CD4-positive, alpha-beta T cell treated with Interferon alpha-2 for 1 hour (primary cell): Measurements from ENCODE around the gene RXFP2.
A peak's percentile ranks its signal among the peaks of the same experiment; 100 is the strongest.

Experiments used
- DNase-seq, 2 donors: peaks; one replicate each; pipeline ENCODE4 v3.0.0-alpha.2; 2020 to 2022

The RXFP2 gene

DNA sequence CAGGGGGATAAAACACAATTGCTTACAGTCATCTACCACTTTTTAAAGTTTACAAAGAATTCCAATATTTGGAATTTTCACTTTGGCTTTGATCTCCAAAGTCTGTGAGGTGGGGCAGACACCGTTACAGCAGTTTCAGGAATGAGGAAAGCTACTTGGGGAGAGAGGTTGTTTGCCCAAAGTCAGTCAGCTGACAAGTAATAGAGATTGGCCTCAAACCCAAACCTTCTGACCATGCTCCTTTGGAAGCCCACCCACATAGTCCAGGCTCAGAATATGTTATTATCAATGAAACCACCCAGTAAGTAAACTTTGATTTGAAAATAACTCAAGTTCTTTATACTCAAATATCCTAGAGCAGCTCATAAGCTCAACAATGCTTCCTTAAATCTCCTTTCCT is 29.0 kb downstream of the RXFP2 start:
- DNase-seq = no peak

DNA sequence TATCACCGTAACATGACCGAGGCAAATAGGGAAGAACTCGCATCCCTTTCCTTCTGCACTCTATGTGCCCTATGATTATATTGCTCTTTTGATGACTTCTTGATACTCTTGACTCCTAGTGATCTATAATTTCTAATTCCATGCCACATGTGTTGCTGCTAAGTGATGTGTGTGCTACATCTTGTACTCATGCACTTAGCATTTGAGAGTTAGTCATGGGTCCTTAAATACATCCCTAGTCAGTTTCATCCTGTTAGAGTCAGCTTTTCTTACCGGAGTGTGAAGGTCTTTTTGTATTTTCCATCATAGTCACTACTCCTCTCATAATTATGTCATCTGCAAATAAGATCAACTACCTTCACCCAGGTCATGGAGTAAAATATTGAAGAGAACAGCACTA is 30.2 kb downstream of the RXFP2 start:
- DNase-seq = no peak

DNA sequence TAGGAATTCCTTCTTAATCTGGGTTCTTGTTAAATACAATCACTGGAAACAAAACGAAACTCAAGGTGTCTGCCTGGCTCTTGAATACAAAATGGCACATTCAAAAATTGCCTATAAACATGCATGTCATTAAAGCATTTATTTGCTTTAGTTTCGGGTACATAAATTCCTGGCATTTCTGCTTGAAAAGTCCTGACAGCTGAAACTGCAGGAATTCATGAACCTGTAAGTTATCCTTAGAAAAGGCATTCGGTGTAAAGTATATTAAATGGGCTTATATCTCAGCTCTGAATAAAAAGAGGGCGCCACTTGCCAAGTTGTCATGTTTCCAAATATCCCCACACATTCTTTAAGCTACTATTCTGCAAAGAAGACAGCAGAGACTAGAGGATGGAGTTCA is 32.9 kb downstream of the RXFP2 start:
- DNase-seq = no peak

DNA sequence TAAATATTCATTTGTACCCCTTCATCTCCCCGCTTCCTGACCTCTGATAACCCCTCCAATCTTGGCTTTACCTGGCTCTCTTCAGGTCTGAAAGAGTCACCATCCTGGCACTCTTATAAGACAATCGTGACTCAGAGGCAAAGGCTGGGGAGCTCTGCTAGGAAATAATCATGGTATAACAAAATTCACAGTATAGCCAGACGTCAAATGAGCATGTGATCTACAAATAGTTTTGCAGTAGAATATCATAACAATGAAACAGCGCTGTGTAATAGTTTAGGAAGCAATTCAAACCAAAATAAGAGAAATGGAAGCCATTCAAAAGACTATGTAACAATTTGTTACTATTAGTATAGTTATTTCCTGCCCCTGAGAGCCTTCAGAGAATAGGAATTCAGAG is 34.2 kb downstream of the RXFP2 start:
- no peak for DNase-seq

DNA sequence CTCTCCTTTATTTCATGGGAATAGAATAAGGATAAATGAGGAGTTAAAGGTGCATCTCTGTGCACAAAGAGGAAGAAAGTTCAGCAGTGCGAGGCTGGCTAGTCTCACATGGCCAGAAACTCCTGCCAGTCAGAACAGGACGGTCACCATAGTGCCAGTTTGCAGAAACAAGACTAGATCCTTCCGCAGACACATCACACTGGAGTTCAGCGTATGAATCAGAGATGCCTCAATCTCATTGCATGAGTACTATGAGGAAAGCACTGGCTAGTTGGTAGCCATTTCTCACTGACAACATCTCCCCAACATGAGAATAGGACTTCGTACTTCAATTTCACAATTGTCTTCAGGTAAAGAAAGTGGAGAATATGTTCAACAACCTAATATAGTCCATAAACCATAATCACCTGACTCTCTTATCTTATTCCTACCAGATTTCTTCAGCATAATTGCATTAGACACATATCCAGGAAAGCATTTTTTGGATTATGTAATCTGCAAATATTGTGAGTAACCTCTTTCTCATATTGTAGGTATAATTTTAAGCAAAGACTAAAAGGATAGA is 34.9 kb downstream of the RXFP2 start:
- no peak for DNase-seq

DNA sequence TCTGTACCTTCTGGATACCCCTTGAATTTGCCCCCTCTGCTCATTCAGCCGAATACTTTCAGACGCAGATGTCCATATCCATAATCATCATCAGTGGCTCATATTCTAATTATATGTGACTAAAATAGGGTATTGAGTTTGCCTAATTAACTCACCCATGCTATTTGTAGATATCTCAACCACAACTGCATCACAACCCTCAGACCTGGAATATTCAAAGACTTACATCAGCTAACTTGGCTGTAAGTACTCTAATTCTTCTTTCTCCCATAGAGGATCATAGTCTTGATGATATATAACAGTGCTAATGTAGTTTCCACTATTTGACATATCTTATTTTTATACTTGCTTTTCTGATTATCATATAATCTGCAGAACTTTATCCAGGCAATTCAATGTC is 35.8 kb downstream of the RXFP2 start:
- no peak for DNase-seq

DNA sequence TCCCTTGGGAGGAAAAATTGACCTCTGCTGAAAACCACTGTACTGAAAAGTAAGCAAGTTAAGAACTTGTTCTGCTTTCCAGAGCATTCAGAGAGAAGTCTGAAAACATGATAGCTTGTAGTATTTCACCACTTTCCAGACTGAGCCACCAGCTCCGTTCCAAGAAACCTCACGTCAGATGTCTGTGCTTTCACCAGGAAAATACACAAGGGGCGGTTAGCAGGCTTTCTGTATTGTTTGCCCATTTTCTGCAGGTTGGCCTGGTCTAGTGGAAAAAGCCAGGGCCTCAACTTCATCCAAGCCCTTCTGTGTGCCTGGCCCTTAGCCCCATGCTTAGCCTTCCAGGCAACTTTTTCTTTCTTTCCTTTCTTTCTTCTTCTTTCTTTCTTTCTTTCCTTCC is 36.4 kb downstream of the RXFP2 start:
- DNase-seq = no peak

DNA sequence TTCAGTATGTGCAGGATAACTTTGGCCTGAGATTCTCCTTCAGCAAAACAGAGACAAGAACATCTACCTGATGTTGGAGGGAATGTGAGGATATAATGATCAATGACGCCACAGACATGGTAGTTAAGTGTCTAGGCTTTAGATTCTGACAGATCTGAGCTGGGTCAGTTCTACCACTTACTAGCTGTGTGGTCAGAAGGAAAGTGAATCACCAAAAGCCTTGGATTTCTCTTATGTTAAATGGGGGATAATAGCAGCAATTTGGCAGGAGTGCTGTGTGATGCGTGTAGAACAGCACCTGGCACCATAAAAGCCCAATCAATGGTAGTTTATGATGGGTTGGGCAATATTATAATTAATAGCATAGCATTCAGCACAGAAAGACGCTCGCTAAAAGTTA is 41.7 kb downstream of the RXFP2 start:
- DNase-seq = no peak

DNA sequence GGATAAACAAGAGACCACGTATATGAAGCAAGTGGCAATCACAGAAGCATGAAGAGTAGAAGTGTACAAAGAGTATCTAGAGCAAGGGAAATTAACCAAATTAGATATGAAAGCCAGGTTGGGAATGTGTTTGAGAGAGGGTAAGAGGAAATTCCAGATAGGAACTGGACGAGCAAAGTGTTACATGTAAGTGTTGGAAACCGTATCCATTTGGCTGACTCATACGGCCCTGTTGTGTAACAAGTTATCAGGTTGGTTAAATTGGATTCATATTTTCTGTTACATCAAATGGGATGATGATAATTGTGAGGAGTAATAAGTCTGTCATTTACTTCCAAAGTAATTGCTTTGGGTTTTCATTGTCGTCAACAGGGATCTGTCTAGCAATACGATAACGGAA is 46.7 kb downstream of the RXFP2 start:
- DNase-seq = no peak

DNA sequence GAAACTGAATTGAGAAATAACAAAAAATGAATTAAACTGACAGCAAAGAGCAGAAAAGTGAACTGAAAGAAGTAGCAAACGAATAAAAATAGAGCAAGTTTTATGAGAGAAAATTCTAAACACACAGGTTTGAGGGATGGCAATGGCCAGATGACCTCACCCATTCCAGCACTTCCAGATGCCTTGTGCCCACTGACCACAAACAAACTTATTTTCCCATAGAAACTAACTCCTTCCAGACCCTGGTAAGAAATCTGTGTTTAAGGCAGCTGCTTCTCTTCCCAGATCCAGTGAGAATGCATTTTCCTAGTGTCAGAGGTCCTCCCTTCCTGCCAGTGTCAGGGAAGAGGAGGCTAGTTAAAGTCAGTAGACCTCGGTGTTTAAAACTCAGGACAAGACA is 51.7 kb downstream of the RXFP2 start:
- no peak for DNase-seq

DNA sequence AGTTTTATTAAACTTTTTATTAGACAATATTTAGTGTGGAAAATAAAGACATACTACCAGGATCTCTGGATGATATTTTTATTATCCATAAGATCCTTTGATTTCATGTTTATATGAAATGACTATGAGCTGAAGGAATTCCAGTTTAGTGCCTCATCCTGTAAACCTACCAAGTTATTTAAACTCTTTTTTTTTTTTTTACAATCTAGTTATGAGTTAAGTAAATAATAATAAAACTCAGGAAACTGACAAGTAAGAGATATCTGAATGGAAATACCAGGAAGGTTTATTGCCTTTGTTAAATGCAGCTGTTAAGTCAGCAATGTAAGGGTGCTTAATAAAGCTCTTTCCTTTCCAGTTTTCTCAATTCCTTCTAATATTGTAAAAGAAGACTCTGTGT is 53.9 kb downstream of the RXFP2 start:
- no peak for DNase-seq

DNA sequence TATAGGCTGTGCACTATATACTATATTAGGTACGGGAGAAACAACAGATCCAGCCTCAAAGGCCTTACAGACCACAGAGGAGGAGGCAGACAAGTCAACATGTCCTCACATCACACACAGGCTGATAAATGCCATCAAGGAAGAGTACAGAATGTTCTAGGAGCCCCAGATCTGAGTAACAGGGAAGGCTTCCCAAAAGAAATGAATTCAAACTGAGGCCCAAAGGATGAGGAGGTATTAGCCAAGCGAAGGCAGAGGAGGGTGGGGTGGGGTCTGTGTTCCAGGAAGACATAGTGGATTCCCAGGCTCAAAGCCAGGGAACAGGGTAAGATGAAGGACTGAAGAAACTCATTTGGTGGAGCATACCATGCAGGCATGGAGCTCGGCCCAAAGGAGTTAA is 55.1 kb downstream of the RXFP2 start:
- DNase-seq = no peak

DNA sequence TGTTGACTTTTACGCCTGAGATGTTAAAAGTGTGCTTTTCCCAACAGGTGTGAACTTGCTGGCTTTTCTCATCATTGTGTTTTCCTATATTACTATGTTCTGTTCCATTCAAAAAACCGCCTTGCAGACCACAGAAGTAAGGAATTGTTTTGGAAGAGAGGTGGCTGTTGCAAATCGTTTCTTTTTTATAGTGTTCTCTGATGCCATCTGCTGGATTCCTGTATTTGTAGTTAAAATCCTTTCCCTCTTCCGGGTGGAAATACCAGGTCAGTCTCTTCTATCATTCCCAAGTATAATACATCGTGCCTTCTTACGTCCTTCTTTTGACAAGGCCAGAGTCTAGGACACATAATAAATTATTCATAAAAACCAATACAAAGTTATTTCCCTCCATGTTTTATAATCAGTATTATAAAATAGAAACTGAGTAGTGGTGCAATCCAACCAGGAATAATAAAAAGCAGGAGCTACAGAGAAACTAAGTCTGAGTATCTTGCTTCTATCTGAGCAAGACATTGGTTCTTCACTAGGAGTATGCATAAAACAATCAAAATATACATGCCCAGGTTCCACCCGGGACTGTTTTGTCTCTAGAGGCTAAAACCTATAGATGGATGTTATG is 57.9 kb downstream of the RXFP2 start:
- no peak for DNase-seq

DNA sequence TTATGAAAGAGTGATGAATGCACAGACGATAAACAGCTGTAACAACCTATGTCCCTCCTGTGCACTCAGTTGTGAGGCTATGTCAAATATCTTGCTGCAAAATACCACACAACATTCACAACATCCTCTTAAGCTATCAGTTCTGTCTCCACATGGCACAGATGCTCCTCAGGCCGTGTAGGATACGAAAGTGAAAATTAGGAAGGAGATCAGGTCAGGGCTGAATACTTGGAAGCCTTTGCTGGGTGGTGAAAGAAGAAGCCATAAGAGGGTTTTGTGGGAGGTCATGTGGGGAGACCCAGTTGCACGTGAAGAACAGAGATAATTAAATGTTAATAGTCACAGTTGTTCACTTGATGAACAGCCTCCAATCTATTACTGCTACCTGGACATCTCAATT is 58.9 kb downstream of the RXFP2 start:
- DNase-seq = no peak

DNA sequence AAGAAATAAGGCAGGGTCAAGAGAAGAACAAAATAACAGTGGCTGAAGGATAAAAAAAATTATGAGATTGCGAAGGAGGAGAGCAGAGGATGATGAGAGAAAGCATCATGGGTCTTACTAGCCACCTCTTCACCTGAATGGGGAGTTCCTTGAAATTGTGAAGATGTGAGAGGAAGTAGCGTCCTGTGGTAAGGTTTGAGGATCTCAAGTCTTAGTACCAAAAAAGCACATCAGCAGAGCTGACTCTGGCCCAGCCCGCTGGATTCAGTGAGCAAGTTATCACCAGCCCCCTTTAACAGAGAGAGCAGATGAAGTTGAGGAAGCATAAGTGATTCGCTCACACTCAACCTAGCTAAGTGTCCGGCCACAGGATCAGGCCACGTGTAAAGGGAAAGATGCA is 61.8 kb downstream of the RXFP2 start:
- peak in 1 of 2 donors; percentile 33 for DNase-seq

DNA sequence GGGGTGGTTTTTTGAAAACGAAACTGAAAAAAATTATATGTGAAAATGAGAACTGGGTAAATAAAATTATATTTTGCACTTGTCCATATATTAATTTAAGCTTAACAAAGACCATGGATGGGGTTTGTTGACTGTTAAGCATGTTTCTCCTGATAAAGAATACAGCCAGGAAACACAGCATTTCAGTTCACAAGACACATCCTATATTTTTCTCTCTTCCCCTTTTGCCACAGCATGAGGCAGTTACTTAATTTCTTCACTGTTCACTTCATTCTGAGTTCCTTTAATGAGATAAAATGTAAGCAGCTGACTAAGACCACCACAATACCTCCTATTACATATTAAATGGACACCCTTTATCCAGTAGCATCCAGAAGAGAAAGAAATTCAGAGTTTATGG is 64.0 kb downstream of the RXFP2 start:
- no peak for DNase-seq

DNA sequence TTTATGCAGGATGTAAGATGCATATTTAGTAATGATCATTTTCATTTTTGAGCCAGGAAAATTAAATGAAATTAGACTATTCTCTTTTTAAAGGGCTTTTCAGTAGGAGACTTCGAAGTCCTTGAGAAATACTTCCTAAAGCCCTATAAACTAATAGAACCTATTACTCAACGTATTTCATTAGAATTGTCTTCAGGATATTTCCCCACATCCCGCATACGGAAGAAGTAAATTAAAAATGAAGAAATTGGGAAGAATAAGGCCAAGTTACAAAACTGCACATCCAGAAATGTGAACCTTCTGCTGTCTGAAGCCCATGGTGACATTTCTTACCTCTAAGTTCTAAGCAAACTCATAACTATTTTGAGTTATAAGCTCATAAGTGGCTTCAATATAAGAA is 66.5 kb downstream of the RXFP2 start:
- no peak for DNase-seq

DNA sequence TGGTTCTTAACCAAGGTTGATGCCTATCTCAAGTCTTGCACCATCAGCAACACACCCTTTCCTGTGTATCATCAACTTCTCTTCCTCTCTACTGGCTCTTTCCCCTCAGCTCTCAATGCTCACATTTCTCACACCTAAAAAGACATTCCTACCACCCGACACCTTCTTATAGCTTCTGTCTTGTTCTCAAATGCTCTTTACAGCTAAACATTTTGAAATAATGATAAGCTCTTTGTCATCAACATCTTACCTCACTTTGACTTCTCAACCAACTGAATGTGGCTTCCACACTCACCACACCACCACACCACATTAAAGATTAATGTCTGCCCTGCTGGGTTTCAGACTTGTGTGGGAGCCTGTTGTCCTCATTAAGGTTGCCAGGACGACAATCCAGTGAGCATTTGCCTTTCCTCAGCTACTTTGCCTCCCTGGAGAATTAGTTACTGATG is 67.8 kb downstream of the RXFP2 start:
- peak; percentile 22 to 67 for DNase-seq

DNA sequence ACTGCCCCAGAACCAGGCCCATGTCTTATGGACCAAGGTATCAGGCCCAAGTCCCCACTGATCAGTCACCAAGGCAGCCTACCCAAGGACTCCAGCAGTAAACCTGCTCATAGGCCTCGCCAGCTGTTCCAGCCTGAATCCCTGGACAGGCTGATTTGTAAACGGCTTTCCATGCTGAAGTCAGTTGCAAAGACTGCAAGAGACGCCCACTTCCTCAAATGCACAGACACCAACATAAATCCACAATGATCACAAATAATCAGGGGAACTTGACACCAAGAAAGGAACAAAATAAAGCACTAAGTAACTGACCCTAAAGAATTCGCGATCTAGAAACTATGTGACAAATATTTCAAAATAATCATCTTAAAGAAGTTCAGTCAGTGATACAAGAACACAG is 75.2 kb downstream of the RXFP2 start:
- no peak for DNase-seq

DNA sequence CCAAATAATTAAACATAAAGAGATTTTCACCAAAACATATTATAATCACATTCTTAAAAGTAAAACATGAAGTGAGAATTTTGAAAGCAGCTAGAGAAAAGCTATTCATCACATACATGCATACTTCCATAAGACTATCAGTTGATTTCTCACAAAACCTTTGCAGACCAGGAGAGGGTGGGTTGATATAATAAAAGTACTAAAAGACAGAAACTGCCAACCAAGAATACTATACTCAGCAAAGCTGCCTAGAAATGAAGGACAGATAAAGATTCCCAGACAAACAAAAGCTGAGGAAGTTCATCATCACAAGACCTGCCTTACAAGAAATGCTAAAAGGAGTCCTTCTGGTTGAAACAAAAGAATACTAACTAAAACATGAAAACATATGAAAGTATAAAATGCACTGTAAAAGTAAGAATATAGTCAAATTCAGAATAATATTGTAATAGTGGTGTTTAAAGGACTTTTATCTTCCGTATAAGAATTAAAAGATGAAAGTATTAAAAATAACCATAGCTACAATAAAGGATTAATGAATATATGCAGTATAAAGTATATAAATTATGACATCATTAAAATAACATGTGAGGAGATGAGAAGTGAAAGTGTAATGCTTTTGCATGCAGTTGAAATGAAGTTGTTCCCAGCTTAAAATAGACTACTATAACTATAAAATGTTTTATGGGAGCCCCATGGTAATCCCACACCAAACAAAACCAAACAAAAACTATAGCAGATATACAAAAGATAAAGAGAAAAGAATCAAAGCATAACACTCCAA is 76.2 kb downstream of the RXFP2 start:
- no peak for DNase-seq

DNA sequence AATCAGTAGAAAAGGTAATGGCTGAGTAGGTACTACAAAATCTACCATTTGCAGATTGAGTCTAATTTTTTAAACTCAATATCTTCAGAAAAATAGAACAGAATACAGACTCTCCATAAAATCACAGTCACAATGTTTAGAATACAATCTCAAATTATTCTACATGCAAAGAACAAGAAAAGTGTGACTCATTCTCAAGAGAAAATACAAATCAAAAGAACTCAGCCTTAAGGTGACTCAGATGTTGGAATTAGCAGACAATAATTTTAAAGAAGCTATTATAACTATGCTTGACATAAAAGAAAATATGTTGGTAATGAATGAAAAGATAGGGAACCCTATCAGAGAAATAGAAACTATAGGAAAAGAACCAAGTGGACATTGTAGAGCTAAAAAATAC is 78.9 kb downstream of the RXFP2 start:
- DNase-seq = no peak

DNA sequence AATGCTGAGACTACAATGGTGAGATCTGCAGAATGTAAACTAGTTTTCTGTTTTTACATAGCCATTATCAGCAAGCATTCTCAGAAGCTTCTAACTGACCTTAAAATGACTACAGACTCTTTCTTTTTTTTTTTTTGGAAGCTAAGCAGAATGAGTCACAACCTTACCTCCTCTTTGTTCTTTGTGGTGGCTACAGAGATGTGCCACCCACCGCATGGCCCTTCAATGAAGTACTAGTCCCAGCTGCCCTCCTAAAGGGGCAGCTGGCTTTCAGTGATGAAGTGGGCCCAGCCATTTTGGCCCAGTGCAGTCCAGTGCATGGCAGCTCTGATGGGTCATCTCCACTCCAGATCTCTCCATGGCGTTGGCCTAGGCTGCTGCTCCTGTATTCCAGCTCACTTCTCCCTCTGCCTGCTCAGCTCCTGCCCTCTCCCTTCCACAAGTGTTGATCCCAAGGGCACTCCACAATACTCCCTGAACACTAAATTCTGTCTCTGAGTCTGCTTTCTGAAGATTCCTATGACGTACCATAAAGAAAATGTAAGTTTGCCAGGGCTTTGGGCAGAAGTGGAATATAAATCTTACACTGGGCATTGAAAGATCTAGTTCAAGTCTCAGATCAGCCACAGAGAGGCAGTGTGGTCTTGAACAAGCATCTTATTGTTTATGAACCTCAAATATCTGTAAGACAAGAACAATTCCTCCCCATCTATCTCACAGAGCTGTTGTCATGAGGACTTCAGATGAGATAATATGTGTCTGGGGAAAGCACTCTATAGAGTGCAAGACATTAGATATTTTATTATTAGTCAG is 85.6 kb downstream of the RXFP2 start:
- peak in 1 of 2 donors; percentile 42 for DNase-seq

DNA sequence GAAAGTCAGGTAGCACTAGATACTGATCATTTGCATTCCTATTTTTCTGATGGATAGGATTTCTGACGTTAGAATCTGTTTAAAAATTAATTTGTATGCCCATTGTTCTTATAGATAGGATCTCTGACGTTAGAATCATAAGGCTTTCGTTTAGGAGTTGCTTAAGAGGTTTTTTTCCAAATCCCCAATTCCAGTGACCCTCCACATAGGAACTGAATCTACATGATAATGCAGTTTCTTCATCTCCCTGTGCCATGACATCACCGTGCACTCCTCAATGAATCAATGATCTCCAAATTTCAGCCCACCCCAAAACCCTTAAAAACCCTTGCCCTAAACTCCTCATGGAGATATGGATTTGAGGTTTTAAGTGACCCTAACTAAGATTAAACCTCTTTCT is 87.2 kb downstream of the RXFP2 start:
- DNase-seq = no peak

DNA sequence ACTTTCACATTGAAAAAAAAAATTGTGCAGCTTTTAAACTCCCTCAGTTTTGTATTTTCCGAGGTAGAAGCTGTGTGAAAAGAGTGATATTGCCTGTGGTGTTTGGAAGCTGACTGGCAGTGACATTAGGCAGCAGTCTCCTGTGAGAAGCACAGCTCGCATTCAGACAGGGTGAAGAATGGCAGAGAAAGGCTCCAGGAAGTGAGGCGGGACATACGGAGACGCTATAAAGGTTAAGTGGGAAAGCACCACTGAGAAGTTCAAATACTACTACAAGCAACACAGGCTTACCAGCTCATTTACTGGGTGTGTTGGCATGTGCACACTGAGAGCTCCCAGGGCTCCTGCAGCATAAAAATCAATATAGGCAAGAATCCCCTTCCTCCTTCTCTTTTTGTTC is 88.4 kb downstream of the RXFP2 start:
- no peak for DNase-seq
